ENCODE measurements around the gene FGF22.
"Not testable (repeated sequence)": the region's sequence is repeated elsewhere in the genome, so short reads cannot be mapped to it uniquely, and the experiment has no call there.

The FGF22 gene

DNA sequence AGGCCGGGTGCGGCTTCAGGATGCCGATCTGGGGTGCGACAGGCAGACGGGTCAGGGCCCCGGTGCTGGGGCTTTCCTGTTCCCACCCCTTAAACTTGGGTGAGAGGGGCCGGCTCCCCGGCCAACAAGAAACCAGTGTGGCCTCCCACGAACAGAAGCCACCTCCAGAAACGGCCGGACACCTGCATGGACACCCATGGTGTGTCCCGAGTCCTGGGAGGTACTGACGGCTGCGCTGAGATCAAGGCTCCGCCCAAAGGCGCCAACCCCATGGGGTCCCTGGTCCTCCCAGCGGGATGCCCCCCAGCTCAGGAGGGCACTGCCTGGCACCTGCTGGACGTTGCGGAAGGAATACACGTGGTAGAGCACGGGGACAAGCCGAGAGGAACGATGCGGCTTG lies 17.9 kb upstream of the FGF22 start:
- DNase-seq (ENCODE audit: low read depth in 2 of 2), result no peak

DNA sequence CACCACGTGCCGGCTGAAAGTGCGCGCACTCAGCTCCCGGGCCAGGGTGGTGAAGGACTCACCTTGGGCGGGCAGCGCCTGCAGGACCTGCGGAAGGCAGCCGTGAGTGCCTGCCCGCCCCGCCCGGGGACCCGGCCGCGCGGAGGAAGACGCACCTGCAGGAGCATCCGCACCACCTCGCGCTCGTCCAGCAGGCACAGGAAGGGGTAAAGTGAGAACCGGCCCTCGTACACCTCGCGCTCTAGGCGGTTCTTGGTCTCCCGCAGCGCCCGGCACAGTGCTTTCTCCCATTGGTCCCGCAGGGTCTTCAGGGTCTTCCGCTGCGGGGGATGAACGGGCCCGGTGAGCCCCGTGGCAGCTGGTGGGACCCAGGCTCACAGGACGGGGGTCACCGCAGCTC lies 17.0 kb upstream of the FGF22 start:
- no peak for DNase-seq (ENCODE audit: low read depth in 2 of 2)

DNA sequence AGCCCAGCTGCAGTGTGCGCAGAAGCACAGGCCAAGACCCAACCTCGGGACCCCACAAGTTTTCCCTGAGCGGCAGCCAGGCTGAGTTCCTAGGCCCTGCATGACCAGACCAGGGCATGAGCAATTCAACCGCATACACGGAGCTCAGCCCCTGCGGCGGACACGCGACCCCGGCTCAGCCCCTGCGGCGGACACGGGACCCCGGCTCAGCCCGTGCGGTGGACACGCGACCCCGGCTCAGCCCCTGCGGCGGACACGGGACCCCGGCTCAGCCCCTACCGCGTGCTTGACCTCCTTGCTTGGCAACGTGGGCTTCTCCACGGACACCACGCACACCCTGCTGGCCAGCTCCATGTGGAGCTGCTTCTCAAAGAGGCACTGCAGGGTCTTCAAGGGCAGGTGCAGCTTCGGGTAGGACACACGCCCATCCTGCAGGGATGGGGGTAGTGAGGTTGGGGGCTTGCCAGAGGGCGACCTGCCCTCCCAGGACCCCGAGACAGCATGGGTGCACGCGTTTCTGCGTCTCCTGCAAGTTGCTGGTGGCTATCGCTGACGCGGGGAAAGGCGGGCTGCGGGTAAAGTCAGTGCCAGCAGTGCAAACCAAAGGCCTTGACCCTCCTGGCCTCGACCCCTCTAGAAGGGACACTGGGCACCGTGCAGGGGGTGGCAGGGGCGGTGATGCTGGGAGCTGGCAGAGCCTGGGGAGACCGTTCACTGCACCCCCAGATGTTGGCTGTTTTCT lies 16.3 kb upstream of the FGF22 start:
- DNase-seq (ENCODE audit: low read depth in 2 of 2), result no peak

DNA sequence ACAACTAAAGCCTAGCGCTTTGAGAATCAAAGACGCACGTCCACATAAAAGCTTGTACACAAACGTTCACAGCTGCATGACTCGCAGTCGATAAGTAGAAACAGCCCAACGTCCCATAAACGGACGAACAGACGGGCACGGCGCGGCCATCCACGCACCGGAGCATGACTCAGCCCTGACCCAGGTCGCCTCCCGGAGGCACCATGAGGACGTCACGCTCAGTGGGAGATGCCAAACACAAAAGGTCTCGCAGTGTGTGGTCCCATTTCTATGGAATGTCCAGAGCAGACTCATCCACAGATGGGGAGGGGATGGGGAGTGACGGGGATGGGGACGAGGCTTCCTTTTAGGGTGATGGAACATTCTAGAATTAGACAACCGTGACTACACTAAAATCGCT lies 15.7 kb upstream of the FGF22 start:
- DNase-seq (ENCODE audit: low read depth in 2 of 2), result no peak

DNA sequence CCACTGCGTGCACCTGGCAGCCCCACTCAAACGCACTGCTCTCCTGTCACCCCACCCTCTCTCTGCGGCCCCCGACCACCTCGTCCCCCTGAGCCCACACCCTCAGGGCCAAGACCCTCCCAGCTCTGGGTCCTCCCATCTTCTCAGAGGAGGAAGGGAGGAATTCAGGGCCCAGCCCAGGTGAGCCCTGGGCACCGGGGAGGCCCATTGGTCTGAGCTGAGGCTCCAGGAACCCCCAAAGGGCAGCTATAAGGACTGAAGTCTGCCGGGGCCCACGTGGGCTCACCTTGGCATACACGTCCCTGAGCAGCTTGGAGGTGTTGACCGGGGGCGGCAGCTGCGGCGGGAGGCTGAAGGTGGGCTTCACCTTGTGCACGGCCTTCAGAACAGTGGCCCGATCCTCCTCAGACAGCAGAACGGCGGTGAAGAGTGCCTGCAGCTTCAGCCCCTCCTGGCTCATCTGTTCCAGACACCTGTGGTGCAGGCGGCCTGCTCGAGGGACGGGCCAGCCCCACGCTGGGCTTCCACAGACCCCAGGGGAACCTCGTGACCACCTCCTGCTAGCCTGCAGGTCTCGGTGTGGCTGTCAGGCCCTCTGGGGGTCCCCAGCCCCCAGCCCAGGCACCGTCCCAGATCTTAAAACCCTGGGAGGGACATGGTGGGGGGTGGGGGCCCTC lies 15.1 kb upstream of the FGF22 start:
- DNase-seq (ENCODE audit: low read depth in 2 of 2), result no peak

GRCh38 chr19:625257-625656 lies 14.4 kb upstream of the FGF22 start:
- no peak for DNase-seq (ENCODE audit: low read depth in 2 of 2)

- DNase-seq (ENCODE audit: low read depth in 2 of 2), result not testable (repeated sequence)
Observed at GRCh38 chr19:626566-626965, 13.1 kb upstream of the FGF22 start.

DNA sequence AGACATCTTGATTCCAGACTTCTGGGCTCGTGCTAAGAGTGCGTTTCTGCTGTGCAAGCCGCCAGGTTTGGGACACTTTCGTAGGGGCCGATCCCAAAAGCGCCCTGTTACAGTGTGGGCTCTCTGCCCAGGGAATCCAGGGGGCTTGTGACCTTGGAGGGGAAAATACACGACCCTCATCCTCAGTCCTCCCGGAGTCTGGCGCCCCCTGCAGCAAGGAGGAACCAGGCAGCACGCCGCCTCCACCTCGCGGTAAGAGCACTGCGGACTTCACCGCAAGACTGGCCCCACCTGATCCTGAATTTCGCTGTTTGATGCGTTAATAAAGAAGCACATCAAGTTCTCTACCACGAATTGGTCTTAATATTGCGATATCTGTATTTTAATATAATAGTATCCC lies 11.5 kb upstream of the FGF22 start:
- DNase-seq (ENCODE audit: low read depth in 2 of 2), result no peak

DNA sequence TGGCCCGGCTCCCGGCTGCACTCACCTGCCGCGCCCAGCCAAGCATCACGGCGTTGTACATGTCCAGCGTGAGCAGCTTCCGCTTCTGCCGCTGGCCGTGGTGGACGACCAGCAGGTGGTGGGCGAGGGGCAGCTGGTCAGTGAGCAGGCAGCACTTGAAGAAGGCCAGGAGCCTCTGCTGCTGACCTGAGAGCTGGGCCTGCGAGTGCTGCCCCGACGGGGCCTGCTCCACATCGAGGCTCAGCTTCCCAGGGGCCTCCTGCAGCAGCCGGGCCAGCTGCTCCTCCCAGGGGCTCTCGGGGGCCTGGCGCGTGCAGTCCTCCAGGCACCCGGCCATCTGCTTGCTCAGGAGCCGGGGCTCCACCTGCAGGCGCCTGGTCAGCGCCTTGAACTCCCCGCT lies 10.2 kb upstream of the FGF22 start:
- not testable (repeated sequence) for DNase-seq (ENCODE audit: low read depth in 2 of 2)

- no peak for DNase-seq (ENCODE audit: low read depth in 2 of 2)
Observed at GRCh38 chr19:629961-630714, 9.5 kb upstream of the FGF22 start.

DNA sequence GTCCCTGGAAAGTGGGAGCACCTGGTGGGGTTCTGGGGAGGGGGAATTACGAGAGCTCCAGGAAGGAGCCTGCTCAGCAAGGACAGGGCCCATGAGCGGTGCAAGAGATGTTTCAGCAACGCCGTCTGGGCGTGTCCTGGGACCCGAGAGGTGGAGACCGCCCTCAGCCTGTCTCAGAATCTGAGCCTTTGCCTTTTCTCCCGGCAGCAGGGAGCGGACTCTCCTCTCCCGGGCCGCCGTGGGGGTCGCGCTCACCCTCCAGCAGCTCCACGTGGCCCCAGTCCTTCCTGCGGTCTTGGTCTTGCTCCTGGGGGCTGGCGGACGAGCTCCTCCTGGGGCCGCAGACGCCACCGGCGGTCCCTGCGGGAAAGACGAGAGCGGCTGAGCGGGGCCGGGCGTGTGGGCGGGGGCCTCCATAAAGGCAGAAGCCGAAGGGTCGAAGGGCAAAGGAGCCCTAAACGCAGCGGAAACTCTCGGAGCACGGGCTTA lies 7.1 kb upstream of the FGF22 start:
- peak; percentile 39 to 40 for DNase-seq (ENCODE audit: low read depth in 2 of 2)

DNA sequence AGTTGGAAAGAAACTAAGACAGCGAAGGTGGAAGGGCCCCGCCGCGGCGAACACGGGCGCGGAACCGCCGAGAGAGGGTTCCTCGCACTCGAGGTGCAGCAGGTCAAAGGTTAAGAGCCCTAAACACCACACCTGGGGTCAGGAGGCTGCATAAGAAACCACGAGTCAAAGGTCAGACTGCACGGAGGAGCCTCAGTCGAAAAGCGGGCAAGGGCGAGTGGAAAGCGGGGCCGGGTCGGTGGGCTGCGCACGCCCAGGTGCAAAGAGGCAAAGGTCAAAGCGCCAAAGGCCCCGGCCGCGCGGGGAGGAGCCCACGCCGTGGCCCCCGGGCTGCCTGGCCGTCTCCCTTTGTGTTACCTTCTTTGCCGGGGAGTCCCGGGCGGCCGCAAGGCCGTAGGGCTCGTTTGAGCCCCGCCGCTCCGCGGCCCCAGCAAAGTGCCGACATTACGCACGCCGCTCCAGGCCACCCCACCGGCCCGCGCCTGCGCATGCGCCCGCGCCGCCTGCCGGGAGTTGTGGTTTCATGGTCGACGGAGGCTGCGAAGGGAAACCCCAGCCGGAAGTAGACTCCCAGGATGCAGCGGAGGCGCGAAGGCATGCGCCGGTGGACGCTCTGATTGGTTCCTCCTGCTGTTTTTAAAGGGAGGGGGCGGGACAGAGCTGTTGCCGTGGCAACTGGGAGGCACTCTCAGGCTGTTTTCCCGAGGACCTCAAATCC lies 6.5 kb upstream of the FGF22 start, which contains the start of gene POLRMT:
Gene POLRMT (minus strand): TSS at position 470 of the 718 bp plus-strand sequence. CDS start 25 bp downstream, at position 445.
- peak; percentile 94 for DNase-seq (ENCODE audit: low read depth in 2 of 2)

GRCh38 chr19:633786-634639 lies 5.7 kb upstream of the FGF22 start:
- DNase-seq (ENCODE audit: low read depth in 2 of 2), result no peak

DNA sequence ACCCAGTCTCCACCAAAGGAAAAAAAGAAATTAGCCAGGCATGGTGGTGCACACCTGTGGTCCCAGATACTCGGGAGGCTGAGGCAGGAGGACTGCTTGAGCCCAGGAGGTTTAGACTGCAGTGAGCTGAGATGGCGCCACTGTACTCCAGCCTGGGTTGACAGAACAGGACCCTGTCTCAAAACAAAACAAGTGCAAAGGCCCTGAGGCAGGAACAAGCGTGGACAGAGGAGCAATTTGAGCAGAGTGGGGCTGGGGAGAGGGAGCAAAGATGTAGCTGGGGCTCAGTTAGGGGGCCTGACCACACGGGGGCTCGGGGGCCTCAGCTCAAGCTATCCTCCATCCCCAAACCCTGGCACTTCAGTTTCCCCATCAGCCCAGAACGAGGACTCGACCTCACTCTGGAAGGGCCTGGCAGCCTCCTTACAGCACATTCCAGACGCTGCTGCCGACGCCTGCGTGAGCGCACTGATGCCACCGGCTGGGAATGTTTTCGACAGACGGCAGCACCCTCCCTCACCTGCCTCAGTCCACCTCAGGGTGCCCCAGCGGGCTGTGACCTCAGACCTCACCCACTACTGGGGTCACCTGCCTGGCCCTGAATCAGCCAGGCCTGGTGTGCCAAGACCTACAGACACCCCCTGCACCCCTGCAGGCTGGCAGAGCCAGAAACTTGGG lies 4.6 kb upstream of the FGF22 start:
- DNase-seq (ENCODE audit: low read depth in 2 of 2), result no peak

- DNase-seq (ENCODE audit: low read depth in 2 of 2), result no peak
Observed at GRCh38 chr19:638906-639252, 800 bp upstream of the FGF22 start.

DNA sequence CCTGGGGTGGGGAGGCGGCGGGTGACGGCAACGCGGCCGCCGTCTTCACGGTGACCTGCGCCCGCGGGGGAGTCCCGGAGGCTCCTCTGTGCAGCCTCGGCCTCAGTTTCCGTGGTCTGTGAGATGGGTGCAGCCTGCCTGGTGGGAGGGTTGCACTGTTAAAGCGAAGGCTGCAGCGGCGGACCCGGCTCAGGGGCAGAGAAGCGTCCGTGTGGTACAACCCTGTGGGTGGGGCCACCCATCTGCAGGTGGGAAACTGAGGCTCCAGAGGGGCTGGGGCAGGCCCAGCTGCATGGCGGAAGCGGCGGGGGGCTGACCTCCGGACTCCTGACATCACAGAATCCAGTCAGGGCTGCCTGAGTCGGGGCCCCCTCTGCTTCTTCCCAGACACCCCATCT lies 481 bp downstream of the FGF22 start:
- no peak for DNase-seq (ENCODE audit: low read depth in 2 of 2)

GRCh38 chr19:640606-641189 lies 1.0 kb downstream of the FGF22 start:
- no peak for DNase-seq (ENCODE audit: low read depth in 2 of 2)

DNA sequence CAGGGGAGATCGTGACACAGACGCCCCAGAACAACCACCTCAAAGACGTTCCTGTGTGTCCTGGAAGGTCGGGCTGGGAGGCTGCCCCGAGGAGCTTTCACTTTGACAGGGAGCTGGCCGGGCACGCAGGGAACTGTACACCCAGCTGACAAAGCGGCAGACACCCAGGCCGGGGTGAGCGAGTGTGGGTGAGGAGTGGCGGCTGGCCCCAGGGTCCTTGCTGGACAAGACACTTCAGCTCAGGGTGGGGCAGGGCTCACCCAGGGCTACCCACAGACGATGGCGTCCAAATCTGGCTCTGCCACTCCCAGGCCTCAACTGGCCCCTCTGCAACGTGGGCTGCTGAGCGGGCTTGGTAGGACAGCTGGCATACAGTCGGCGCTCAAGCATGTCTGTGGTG lies 2.0 kb downstream of the FGF22 start:
- DNase-seq (ENCODE audit: low read depth in 2 of 2), result no peak

- no peak for DNase-seq (ENCODE audit: low read depth in 2 of 2)
Observed at GRCh38 chr19:642767-643727, 3.4 kb downstream of the FGF22 start.
